Peyer's patch (tissue), 4 donors: Measurements from ENCODE around the gene CMTM4.

Experiments
- CTCF ChIP-seq, 6 experiments: fragments of 450-650 bp in 4 of 6; fragments of 200-600 bp in 2 of 6; sonication (generic) in 1 of 6; IDR thresholded peaks; one replicate each; pipeline ENCODE4 v1.5.1; 2017 to 2019; ENCODE audit warnings: antibody characterized with exemption in 6 of 6, mild to moderate bottlenecking in 3 of 6, moderate library complexity in 1 of 6
- POLR2A ChIP-seq, 2 donors: fragments of 450-650 bp; IDR thresholded peaks; one replicate each; pipeline ENCODE4 v1.5.1; 2017; ENCODE audit warnings: antibody characterized with exemption in 2 of 2, mild to moderate bottlenecking in 2 of 2, moderate library complexity in 2 of 2

GRCh38 chr16:66592241-66592640, 104.3 kb downstream of the CMTM4 start:
- TF ChIP-seq CTCF (IDR thresholded peaks at IDR 0.05): no peak
- TF ChIP-seq POLR2A (IDR thresholded peaks at IDR 0.05): no peak
